ENCODE results near the gene C1QL4.

GRCh38 chr12:49294086-49294803, 42.7 kb downstream of the C1QL4 start:
- no peak for TF ChIP-seq CTCF (conservative IDR thresholded peaks at IDR 0.05; ENCODE audit: low read depth, low read length)
- no peak for TF ChIP-seq EZH2 (IDR thresholded peaks at IDR 0.05; ENCODE audit: borderline replicate concordance, low read depth, low read length, poor library complexity, severe bottlenecking)

All from A673 (cell line).